PC-9 (cell line): Measurements from ENCODE around the gene RAP1GAP2.

Experiments
- EZH2 ChIP-seq: fragments of 200-600 bp; sonication (generic); IDR thresholded peaks from 2 replicates; pipeline ENCODE4 v1.8.0; 2017; ENCODE audit warnings: antibody characterized with exemption, low read depth
- TF ChIP-seq, protein P1 (sequence below): fragments of 200-600 bp; sonication (generic); conservative IDR thresholded peaks from 2 replicates; pipeline ENCODE4 v1.6.1; 2017; ENCODE audit warnings: mixed run types, antibody characterized with exemption, mild to moderate bottlenecking, moderate library complexity

DNA sequence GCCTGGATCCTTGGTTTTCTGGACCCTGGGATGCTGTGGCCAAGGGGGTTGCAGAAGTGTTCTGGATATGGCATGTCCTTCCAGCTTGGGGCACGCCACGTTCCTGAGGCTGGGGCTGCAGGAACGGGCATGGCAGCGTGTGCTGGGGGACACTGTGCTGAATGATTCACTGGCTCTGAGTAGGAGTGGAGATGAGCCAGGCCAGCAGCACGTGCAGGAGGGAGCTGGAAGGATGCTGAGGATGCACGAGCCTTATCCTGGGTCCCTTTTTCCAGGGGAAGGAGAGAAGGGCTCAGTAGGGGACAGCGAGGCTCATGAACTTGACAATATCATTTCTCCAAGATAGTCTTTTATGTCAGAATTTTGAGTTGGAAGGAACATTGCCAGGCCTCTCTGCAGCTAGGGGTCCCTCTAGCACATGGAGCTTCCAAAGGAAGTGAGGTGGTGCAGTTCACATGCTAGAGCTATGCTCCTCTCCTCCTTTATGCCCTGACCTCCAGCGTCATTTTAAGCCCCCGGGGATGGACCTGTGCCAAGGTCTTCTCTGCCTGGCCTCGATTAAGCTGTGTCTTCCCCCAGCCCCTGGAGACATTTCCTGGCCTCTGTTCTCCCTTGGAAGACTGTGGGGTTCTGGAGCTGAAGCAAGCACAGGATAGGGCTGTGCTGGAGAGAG is 141.2 kb downstream of the RAP1GAP2 start:
- TF ChIP-seq, protein P1, sequence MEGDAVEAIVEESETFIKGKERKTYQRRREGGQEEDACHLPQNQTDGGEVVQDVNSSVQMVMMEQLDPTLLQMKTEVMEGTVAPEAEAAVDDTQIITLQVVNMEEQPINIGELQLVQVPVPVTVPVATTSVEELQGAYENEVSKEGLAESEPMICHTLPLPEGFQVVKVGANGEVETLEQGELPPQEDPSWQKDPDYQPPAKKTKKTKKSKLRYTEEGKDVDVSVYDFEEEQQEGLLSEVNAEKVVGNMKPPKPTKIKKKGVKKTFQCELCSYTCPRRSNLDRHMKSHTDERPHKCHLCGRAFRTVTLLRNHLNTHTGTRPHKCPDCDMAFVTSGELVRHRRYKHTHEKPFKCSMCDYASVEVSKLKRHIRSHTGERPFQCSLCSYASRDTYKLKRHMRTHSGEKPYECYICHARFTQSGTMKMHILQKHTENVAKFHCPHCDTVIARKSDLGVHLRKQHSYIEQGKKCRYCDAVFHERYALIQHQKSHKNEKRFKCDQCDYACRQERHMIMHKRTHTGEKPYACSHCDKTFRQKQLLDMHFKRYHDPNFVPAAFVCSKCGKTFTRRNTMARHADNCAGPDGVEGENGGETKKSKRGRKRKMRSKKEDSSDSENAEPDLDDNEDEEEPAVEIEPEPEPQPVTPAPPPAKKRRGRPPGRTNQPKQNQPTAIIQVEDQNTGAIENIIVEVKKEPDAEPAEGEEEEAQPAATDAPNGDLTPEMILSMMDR: 0 out of 2 replicates have a peak, but pooled peaks have one; percentile 33
- TF ChIP-seq EZH2: no peak
